Measurements from ENCODE around the gene GKN2. TPM values are rescaled to one million over a fixed set of nuclear protein-coding genes. Genes with fewer than 3 reads are reported as not detected.
"Not testable (repeated sequence)": the region's sequence is repeated elsewhere in the genome, so short reads cannot be mapped to it uniquely, and the experiment has no call there.

Gene GKN2
- total RNA-seq, 1 donor from 2014 or later: not detected

DNA sequence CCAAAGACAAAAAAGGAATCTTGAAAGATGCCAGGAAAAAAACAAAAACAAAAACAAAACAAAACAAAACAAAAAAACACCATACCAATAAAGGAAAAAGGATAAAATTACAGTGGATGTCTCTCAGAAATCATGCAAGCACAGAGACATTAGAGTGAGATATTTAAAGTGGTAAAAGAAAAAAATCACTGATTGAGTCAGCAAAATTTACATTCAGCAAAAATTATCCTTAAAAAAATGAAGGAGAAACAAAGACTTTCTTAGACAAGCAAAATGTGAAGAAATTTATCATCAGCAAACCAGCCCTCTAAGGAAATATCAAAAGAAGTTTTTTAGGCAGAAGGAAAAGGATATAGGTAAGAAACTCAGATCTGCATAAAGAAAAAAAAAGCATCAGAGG lies 11.6 kb upstream of the GKN2 start:
- H3K36me3 Mint-ChIP-seq (ENCODE audit: unreplicated experiment): no peaks in the 10 kb centered on the region
- TF ChIP-seq, protein P1, sequence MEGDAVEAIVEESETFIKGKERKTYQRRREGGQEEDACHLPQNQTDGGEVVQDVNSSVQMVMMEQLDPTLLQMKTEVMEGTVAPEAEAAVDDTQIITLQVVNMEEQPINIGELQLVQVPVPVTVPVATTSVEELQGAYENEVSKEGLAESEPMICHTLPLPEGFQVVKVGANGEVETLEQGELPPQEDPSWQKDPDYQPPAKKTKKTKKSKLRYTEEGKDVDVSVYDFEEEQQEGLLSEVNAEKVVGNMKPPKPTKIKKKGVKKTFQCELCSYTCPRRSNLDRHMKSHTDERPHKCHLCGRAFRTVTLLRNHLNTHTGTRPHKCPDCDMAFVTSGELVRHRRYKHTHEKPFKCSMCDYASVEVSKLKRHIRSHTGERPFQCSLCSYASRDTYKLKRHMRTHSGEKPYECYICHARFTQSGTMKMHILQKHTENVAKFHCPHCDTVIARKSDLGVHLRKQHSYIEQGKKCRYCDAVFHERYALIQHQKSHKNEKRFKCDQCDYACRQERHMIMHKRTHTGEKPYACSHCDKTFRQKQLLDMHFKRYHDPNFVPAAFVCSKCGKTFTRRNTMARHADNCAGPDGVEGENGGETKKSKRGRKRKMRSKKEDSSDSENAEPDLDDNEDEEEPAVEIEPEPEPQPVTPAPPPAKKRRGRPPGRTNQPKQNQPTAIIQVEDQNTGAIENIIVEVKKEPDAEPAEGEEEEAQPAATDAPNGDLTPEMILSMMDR (IDR thresholded peaks at IDR 0.05): no peak
- peaks cover 8% of the 10 kb centered on the region for H3K9me3 Mint-ChIP-seq (ENCODE audit: unreplicated experiment)
- H3K27me3 Mint-ChIP-seq (ENCODE audit: unreplicated experiment): no peaks in the 10 kb centered on the region
- H3K4me3 Mint-ChIP-seq (ENCODE audit: unreplicated experiment): no peak overlapping the region
- no peak for DNase-seq (ENCODE audit: extremely low spot score, unreplicated experiment)
- no peak overlapping the region for H3K27ac Mint-ChIP-seq (ENCODE audit: unreplicated experiment)
- peaks cover 11% of the 10 kb centered on the region for H3K4me1 Mint-ChIP-seq (ENCODE audit: unreplicated experiment)

DNA sequence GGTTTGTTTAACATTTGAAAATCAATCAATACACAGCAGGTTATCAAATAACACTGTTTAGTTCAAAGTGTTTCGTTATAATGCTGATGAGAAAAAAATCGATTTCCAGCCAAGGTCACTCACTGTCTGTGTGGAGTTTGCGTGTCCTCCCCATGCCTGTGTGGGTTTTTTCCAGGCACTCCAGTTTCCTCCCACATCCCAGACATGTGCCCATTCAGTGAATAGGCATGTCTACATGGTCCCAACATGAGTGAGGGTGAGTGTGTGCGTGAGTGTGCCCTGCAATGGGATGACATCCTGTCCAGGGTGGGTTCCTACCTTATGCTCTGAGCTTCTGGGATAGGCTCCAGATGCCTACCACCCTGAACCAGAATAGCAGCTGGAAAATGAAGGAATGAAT lies 8.7 kb upstream of the GKN2 start:
- H3K4me3 Mint-ChIP-seq (ENCODE audit: unreplicated experiment): no peak overlapping the region
- no peak for DNase-seq (ENCODE audit: extremely low spot score, unreplicated experiment)
- H3K9me3 Mint-ChIP-seq (ENCODE audit: unreplicated experiment): peaks cover 8% of the 10 kb centered on the region
- H3K27ac Mint-ChIP-seq (ENCODE audit: unreplicated experiment): no peak overlapping the region
- TF ChIP-seq, protein P1 (IDR thresholded peaks at IDR 0.05): no peak
- no peaks in the 10 kb centered on the region for H3K36me3 Mint-ChIP-seq (ENCODE audit: unreplicated experiment)
- no peaks in the 10 kb centered on the region for H3K27me3 Mint-ChIP-seq (ENCODE audit: unreplicated experiment)
- H3K4me1 Mint-ChIP-seq (ENCODE audit: unreplicated experiment): no peaks in the 10 kb centered on the region

DNA sequence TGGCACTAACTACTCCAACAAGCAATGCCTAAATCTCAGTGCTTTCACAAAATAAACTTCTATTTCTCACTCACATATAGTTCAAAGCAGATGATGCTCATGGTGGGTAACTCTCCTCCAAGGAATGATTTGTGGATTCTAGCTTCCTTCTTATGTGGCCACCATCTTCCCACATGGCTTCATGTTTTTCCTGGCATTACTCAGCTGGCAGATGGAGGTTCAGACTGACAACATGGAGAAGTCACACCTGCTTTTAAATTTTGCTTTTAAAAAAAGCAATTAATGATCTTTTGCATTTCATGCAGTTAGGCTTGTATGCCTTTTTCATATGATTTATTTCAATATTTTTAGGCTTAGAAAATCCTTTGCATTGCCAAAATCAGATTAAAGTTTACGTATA lies 6.3 kb upstream of the GKN2 start:
- no peak for DNase-seq (ENCODE audit: extremely low spot score, unreplicated experiment)
- Mint-ChIP-seq H3K27me3 (ENCODE audit: unreplicated experiment) (no peaks in the 10 kb centered on the region), H3K4me1 (ENCODE audit: unreplicated experiment) (no peaks in the 10 kb centered on the region), H3K27ac (ENCODE audit: unreplicated experiment) (no peak overlapping the region), H3K9me3 (ENCODE audit: unreplicated experiment) (peaks cover 11% of the 10 kb centered on the region), H3K4me3 (ENCODE audit: unreplicated experiment) (no peak overlapping the region), H3K36me3 (ENCODE audit: unreplicated experiment) (no peaks in the 10 kb centered on the region)
- TF ChIP-seq, protein P1 (IDR thresholded peaks at IDR 0.05): no peak

DNA sequence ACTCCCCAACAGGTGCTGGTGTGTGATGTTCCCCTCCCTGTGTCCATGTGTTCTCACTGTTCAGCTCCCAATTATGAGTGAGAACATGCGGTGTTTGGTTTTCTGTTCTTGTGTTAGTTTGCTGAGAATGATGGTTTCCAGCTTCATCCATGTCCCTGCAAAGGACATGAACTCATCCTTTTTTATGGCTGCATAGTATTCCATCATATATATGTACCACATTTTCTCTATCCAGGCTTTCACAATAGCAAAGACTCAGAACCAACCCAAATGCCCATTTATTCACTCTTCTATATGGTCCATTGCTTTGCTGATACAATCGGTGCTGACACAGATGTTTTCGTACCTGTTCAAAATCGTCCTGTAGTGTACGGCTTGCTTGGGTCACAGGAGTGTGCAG lies 2.7 kb upstream of the GKN2 start:
- H3K27me3 Mint-ChIP-seq (ENCODE audit: unreplicated experiment); H3K4me3 Mint-ChIP-seq (ENCODE audit: unreplicated experiment); H3K36me3 Mint-ChIP-seq (ENCODE audit: unreplicated experiment); H3K9me3 Mint-ChIP-seq (ENCODE audit: unreplicated experiment); DNase-seq (ENCODE audit: extremely low spot score, unreplicated experiment); H3K4me1 Mint-ChIP-seq (ENCODE audit: unreplicated experiment); H3K27ac Mint-ChIP-seq (ENCODE audit: unreplicated experiment): not testable (repeated sequence)

DNA sequence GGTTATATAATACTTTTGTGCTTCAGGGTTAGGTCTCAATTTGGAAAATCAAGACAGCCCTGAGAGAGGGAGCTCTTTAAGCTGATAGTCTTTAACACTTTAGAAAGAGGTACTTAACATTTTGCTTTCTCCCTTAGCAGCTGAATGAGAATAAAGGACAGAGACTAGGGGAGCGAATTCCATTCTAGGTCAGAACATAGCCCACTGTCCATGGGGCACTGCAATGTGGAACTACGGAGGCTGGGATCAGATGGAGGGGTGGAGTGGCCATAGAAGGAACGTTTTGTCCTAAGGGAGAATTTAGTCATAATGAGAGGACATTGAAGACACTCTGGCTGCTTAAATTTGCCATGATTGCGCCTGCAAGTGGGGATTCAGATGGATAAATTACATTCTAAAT lies 794 bp downstream of the GKN2 start:
- TF ChIP-seq, protein P1 (IDR thresholded peaks at IDR 0.05): no peak
- Mint-ChIP-seq H3K27ac (ENCODE audit: unreplicated experiment) (no peak overlapping the region), H3K4me3 (ENCODE audit: unreplicated experiment) (no peak overlapping the region), H3K4me1 (ENCODE audit: unreplicated experiment) (peaks cover 7% of the 10 kb centered on the region), H3K36me3 (ENCODE audit: unreplicated experiment) (no peaks in the 10 kb centered on the region), H3K9me3 (ENCODE audit: unreplicated experiment) (peaks cover 6% of the 10 kb centered on the region), H3K27me3 (ENCODE audit: unreplicated experiment) (no peaks in the 10 kb centered on the region)
- DNase-seq (ENCODE audit: extremely low spot score, unreplicated experiment): no peak

DNA sequence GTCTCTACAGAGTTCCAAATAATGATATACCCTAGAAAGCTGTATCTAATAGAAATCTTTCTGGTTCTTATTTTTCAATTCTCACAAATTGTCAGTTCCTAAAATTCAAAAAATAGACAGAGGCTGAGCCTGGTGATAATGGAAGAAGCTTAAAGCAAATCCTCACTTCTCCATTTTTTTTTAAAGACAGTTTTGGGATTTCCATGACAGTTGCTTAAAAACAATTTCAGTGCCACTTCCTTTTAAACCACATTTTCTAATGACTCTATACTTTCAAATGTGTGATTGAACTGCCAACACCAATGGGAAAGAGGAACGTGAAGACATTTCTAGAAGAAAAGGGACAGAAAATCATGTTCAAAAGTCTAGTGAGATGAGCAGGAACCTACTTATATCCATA lies 4.0 kb downstream of the GKN2 start:
- Mint-ChIP-seq H3K27me3 (ENCODE audit: unreplicated experiment) (no peaks in the 10 kb centered on the region), H3K4me3 (ENCODE audit: unreplicated experiment) (no peak overlapping the region), H3K27ac (ENCODE audit: unreplicated experiment) (no peak overlapping the region), H3K36me3 (ENCODE audit: unreplicated experiment) (no peaks in the 10 kb centered on the region), H3K9me3 (ENCODE audit: unreplicated experiment) (no peaks in the 10 kb centered on the region), H3K4me1 (ENCODE audit: unreplicated experiment) (peaks cover 12% of the 10 kb centered on the region)
- TF ChIP-seq, protein P1 (IDR thresholded peaks at IDR 0.05): no peak
- no peak for DNase-seq (ENCODE audit: extremely low spot score, unreplicated experiment)

Measured in osteocyte (in vitro differentiated cells).